Ramos (cell line): ENCODE measurements around the gene TRAPPC14.
"Not testable (repeated sequence)": the region's sequence is repeated elsewhere in the genome, so short reads cannot be mapped to it uniquely, and the experiment has no call there.

Source experiments
- in situ Hi-C: fragments of 300-500 bp; cut with MboI; formaldehyde crosslinking; loops from one replicate; pipeline ENCODE4 v1.14.3; 2022; ENCODE audit warnings: low sequenced_read_pairs; ENCODE audit not compliant: unreplicated experiment

The TRAPPC14 gene

DNA sequence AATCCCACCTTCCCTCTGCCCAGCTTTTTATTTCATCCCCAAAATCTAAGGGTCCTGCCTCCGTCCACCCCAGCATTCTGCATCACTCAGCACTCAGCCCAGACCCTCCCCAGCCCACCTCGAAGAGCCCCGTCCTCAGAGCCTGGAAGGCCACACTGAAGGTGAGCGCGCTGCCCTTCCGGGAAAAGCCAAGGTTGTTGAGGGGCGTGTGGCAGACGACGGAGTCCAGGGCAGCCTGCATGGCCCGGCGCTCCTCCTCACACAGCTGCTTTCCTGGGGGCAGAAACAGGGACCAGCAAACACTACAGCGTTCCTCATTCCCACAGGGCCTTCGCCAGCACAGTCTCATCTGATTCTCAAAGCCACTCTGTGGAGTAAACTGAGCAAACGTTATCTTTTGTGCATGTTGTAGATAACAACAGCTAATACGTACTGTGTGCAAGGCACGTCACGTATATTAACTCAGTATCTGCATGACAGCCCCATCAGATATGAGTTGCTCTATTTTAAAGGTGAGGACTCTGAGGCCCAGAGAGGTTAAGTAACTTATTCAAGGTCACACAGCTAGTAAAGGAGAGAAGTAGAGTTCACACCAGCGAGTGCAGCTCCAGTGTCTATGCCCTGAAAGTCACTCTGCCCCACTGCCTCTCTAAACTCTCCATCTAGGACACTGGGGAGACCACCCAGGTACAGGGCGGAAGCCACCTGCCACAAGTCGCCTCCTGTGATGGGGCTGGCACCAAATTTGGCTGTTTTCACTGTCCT is 2.8 kb downstream of the TRAPPC14 start:
- in situ Hi-C loops = no loop called here

- in situ Hi-C loops = no loop called here
Measured at GRCh38 chr7:100154651-100155491, 3.7 kb downstream of the TRAPPC14 start.

DNA sequence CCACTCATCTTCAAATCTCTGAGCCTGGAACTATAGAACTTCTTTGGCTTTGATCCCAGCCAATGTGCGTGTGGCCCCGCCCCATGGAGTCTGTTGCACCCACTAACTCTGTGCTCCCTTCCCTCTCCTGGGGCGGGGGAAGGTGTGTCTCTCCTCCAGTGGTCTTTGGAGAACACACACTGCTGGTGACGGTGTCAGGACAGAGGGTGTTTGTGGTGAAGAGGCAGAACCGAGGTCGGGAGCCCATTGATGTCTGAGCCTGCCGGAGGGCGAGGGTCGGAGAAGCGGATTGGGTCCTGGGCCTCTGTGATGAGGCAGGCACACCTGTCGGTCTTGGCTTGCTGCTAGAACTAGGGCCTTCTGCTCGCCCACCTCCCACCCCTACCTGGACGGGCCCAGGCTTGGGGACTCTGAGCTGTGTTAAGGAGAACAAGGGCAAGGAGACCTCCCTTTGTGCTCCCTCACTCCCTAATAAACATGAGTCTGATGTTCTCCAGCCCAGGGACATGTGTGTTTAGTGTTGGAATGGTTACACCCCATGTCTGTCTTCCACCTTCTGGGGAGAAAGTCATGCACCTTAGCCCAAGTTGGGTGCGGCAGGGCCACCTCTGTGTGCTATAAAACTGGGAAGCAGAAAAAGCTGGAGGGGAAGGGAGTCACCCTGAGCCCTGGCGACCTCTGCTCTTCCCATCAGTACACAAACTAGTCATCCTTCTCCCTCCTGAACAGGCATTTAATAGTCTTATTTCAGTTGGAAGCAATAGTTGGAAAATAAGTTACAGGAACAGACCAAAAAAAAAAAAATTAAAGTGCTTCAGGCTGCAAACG is 4.6 kb downstream of the TRAPPC14 start:
- in situ Hi-C loops = no loop called here

DNA sequence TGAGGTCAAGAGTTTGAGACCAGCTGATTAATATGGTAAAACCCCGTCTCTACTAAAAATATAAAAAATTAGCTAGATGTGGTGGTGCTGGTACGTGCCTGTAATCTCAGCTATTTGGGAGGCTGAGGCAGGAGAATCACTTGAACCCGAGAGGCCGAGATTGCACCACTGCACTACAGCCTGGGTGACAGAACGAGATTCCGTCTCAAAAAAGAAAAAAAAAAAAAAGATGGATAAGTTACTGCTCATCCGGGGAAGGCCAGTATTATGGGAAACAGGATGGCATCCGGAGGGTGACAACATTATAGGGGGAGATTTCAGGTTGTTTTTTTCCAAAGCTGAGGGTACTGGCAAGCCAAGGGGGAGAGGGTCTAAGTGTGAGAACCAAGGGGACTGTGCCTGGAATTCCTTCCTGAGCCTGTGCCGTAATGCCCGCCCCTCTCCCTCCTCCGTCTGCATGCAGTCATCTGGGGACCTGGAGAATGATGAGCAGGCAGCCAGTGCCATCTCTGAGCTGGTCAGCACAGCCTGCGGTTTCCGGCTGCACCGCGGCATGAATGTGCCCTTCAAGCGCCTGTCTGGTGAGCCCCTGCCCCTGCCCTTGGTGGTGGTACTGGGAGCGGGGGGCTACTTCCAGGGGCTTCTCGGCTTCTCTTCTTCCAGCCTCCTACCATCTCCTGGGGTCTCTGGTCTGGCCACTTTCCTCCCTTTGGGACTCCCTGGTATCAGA is 5.4 kb downstream of the TRAPPC14 start:
- in situ Hi-C loops = no loop called here

DNA sequence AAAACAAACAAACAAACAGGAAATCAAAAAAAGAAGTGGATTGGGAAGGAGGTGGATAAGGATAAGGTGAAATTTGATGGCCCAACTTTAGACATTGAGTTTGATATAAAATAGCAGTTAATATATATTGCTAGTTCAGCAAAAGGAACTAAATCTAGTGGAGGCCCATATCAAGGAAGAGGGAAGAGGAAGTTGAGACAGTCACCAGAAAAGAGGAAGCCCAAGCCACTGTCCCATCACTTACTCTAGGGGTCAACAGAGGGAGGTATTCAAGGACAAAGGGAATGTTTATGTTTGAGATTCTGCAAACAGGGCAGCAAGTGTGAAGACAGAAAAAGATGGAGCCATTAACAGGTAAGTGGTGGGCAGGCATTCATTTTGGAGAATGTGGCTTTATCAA is 6.1 kb downstream of the TRAPPC14 start:
- in situ Hi-C loops = no loop called here

GRCh38 chr7:100148559-100149328 is 9.8 kb downstream of the TRAPPC14 start, which contains the start of gene LAMTOR4:
Gene LAMTOR4 (plus strand): TSS chr7:100148918. CDS start chr7:100148973, 55 bp downstream.
- in situ Hi-C loops = no loop called here

DNA sequence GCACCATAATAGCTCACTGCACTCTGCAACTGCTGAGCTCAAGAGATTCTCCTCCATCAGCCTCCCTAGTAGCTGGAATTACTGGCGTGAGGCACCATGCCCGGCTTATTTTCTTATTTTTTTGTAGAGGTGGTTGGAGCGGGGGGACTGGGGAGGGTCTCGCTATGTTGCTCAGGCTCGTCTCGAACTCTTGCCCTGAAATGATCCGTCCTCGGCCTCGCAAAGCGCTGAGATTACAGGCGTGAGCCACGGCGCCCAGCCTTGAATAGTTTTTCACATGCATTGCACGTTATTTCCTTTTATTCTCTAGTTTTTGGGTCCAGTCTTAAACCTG is 10.3 kb downstream of the TRAPPC14 start:
- in situ Hi-C loops = no loop called here

- in situ Hi-C loops = no loop called here
Measured at GRCh38 chr7:100147278-100147677, 11.2 kb downstream of the TRAPPC14 start.

DNA sequence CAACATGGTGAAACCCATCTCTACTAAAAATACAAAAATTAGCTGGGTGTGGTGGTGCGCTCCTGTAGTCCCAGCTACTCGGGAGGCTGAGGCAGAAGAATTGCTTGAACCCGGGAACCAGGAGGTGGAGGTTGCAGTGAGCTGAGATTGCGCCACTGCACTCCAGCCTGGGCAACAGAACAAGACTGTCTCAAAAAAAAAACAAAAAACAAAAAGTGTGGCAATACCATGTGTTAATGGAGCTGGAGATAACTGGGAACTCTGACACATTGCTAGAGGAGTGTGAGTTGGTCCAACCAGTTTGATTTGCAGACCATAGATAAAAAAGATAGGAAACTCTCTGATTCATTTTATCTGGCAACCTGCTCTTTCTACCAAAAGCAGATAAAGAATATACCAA is 12.2 kb downstream of the TRAPPC14 start:
- in situ Hi-C loops = not testable (repeated sequence)

DNA sequence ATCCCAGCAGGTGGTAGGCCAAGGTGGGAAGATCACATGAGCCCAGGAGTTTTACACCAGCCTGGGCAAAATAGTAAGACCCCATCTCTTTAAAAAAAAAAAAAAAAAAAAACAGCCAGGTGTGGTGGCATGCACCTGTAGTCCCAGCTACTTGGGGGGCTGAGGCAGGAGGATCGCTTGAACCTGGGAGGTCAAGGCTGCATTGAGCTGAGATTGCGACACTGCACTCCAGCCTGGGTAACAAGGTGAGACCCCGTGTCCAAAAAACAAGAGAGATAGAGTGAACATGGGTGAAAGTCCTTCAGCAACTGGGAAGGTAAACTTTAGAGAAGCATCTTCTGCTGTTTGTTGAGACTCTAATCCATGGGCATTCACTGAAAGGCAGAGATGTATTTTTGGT is 16.1 kb downstream of the TRAPPC14 start:
- in situ Hi-C loops = no loop called here

DNA sequence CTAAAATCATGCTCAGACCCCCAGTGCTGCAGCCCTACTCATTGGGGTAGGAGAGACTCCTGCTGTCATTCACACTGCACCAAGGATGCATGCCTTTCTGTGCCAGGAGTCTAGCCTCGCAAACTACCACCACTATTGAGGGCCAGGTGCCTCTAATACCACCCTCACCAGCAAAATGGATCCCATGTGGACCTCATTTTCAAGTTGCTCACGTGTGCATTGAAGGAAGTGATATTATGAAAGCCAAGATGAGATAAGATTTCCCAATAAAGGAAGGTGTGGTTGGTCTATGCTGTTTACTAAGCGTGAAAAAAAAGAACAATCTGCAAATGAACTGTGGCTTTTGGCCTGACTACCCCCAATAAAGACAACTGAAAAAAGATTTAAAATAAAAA is 17.0 kb downstream of the TRAPPC14 start:
- in situ Hi-C loops = no loop called here

DNA sequence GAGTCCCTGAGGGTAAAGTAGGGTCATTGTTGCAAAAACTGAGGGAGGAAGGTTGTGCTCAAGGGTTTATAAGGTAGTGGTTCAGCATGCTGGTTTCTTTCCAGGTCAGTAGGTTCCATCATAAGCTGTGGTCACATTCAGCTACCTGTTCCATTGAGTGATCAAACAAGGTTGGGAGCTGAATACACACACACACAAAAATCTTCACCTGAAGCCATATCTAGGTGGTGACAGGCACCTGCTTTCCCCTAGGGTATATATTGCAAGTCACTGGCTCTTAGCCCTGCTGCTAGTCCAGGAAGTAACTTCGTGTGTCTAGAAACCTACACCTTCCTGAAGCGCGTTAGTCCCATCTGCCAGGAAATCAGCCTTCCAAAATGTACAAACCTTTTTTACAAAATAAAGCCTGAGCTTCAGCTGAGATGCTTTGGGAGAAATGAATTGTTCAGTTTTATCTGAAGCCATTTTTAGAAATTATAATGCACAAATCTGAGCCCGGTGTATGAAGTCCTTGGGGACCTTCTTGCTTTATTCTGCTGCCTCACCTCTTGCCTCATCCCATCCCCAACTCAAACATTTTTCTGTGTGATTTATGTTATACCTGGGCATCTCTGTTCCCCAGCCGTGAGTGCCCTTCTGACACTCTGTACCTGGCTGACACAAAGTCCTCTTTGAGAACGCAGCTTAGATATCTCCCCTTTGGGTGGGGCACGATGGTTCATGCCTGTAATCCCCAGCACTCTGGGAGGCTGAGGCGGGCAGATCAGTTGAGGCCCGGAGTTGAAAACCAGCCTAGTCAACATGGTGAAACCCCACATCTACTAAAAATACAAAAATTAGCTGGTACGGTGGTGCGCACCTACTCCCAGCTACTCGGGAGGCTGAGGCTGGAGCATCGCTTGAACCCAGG is 20.4 kb downstream of the TRAPPC14 start:
- in situ Hi-C loops = loop anchor here (5.0 kb wide), 1 partner anchor 74 kb away; no protein-coding TSS in a partner anchor

- in situ Hi-C loops = loop anchor here (5.0 kb wide), 1 partner anchor 275 kb away; no protein-coding TSS in a partner anchor
Measured at GRCh38 chr7:100132697-100133151, 25.8 kb downstream of the TRAPPC14 start.

DNA sequence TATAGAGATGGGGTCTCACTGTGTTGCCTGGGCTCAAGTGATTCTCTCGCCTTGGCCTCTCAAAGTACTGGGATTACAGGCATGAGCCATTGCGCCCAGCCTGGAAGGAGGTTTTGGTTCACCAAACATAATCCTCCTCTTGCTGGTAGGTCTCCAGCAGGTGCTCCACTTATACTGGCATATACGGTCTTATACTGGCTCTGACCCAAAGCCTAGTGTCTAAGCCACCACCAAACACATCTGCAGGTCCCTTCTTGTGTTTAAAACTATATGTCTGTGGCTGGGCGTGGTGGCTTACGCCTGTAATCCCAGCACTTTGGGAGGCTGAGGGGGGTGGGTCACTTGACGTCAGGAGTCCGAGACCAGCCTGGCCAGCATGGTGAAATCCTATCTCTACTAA is 26.4 kb downstream of the TRAPPC14 start:
- in situ Hi-C loops = loop anchor here (5.0 kb wide), 1 partner anchor 275 kb away; no protein-coding TSS in a partner anchor

GRCh38 chr7:100130608-100131453 is 27.7 kb downstream of the TRAPPC14 start:
- in situ Hi-C loops = loop anchor here (5.0 kb wide), 1 partner anchor 276 kb away; no protein-coding TSS in a partner anchor

- in situ Hi-C loops = loop anchor here (5.0 kb wide), 1 partner anchor 277 kb away; no protein-coding TSS in a partner anchor
Measured at GRCh38 chr7:100130220-100130607, 28.3 kb downstream of the TRAPPC14 start.

GRCh38 chr7:100128637-100128963 is 29.9 kb downstream of the TRAPPC14 start:
- in situ Hi-C loops = loop anchor here (5.0 to 10.0 kb wide), 3 partner anchors 136 to 224 kb away; partner anchors contain the start of gene TRIM4
